Midbrain (tissue), 1 donor: ENCODE data around the gene YIPF2.
"Not testable (repeated sequence)": the region's sequence is repeated elsewhere in the genome, so short reads cannot be mapped to it uniquely, and the experiment has no call there.

Source experiments
- DNase-seq: peaks from one replicate; lab custom pipeline; 2025; lab: John Stamatoyannopoulos, UW

The YIPF2 gene

GRCh38 chr19:10911579-10912363, 16.7 kb downstream of the YIPF2 start:
- no peak for DNase-seq

- no peak for DNase-seq
These were observed 20.0 kb downstream of the YIPF2 start for GRCh38 chr19:10908380-10908960.

GRCh38 chr19:10907925-10908324, 20.5 kb downstream of the YIPF2 start:
- DNase-seq: no peak

- no peak for DNase-seq
These were observed 29.2 kb downstream of the YIPF2 start for GRCh38 chr19:10899151-10899653.

GRCh38 chr19:10898633-10899032, 29.8 kb downstream of the YIPF2 start:
- no peak for DNase-seq

GRCh38 chr19:10896851-10897526, 31.4 kb downstream of the YIPF2 start:
- no peak for DNase-seq

- DNase-seq: no peak
These were observed 32.5 kb downstream of the YIPF2 start for GRCh38 chr19:10895920-10896319.

GRCh38 chr19:10895363-10895762, 33.1 kb downstream of the YIPF2 start:
- DNase-seq: no peak

GRCh38 chr19:10894911-10895213, 33.6 kb downstream of the YIPF2 start:
- no peak for DNase-seq

- DNase-seq: no peak
These were observed 36.2 kb downstream of the YIPF2 start for GRCh38 chr19:10892256-10892655.

- no peak for DNase-seq
These were observed 36.9 kb downstream of the YIPF2 start for GRCh38 chr19:10891405-10892086.

GRCh38 chr19:10889880-10890279, 38.6 kb downstream of the YIPF2 start:
- DNase-seq: no peak

- DNase-seq: no peak
These were observed 40.0 kb downstream of the YIPF2 start for GRCh38 chr19:10888421-10888866.

GRCh38 chr19:10887616-10888367, 40.6 kb downstream of the YIPF2 start:
- no peak for DNase-seq

- no peak for DNase-seq
These were observed 43.0 kb downstream of the YIPF2 start for GRCh38 chr19:10885201-10886169.

- DNase-seq: no peak
These were observed 44.2 kb downstream of the YIPF2 start for GRCh38 chr19:10884274-10884673.

- no peak for DNase-seq
These were observed 46.4 kb downstream of the YIPF2 start for GRCh38 chr19:10882108-10882457.

- no peak for DNase-seq
These were observed 46.9 kb downstream of the YIPF2 start for GRCh38 chr19:10881403-10882107.

GRCh38 chr19:10878253-10878652, 50.2 kb downstream of the YIPF2 start:
- no peak for DNase-seq

- DNase-seq: not testable (repeated sequence)
These were observed 50.8 kb downstream of the YIPF2 start for GRCh38 chr19:10877608-10878007.
